Fibroblast of peridontal ligament (primary cell): ENCODE results near the gene PRSS36.
"Not testable (repeated sequence)": the region's sequence is repeated elsewhere in the genome, so short reads cannot be mapped to it uniquely, and the experiment has no call there.

Experiments
- DNase-seq: peaks from one replicate; pipeline ENCODE4 v3.0.0-alpha.2; 2010; ENCODE audit errors: extremely low read depth

PRSS36 gene

GRCh38 chr16:31149894-31150890, at the start of gene PRSS36:
Gene PRSS36 (minus strand): TSS chr16:31150066. CDS start chr16:31150035, 31 bp downstream.
- no peak for DNase-seq

- no peak for DNase-seq
Measured at GRCh38 chr16:31199430-31200041, 49.7 kb upstream of the PRSS36 start.

DNA sequence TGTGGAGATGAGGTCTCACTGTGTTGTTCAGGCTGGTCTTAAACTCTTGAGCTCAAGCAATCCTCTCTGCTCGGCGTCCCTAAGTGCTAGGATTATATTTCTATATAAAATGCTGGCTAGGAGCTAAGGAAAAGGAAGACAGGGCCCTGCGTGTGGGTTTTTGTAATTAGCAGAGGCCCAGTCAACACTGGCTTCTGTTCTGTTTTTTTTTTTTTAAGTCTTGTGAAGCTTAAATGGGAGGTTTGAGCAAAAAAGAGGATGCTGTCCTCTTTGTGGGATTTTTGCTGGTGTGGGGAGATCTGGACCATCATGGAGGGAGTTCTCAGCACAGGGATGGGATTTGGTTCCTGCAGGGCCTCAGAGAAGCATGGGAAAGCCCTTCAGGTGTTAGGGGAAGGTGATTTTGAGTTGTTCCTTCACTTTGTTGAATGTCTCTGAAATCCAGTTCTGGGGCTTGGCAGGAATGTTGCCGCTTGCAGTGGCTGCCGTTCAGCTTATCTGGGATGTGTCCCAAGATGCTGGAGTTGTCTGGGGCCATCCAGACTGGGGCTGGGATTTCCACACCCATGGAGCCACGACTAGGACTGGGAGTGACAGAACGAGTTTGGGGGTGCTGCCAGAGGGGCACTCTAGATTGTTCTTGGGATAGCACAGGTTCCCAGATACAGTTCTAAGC, 48.5 kb upstream of the PRSS36 start:
- no peak for DNase-seq

- DNase-seq: no peak
Measured at GRCh38 chr16:31196324-31197088, 46.6 kb upstream of the PRSS36 start.

DNA sequence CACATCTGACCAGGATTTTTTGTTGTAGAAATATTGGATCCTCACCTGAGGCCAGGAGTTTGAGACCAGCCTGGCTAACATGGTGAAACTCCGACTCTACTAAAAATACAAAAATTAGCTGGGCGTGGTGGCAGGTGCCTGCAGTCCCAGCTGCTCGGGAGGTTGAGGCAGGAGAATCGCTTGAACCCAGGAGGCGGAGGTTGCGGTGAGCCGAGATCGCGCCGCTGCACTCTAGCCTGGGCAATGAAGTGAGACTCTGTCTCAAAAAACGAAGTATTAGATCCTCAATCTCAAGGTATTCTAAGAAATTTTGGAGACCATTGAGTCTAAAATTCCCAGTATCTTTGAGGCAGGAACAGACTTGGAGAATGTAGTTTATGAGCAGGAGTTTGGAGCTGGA, 46.0 kb upstream of the PRSS36 start:
- DNase-seq: not testable (repeated sequence)

DNA sequence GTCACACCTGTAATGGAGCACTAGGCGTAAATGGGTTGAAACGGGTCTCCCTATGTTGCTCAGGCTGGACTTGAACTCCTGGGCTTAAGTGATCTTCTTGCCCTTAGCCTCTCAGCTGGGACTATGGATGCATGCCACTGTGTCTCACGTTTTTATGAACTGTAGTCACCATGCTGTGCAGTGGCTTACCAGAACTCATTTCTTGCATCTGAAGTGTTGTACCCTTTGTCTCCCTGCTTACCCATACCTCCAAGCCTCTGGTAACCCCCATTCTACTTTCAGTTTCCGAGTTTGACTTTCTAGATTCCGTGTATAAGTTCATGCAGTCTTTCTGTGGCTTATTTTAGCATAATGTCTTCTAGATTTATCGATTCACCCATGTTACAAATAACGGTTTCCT, 45.0 kb upstream of the PRSS36 start:
- no peak for DNase-seq

GRCh38 chr16:31193874-31194273, 44.0 kb upstream of the PRSS36 start:
- no peak for DNase-seq

GRCh38 chr16:31192856-31193642, 43.2 kb upstream of the PRSS36 start:
- DNase-seq: no peak

DNA sequence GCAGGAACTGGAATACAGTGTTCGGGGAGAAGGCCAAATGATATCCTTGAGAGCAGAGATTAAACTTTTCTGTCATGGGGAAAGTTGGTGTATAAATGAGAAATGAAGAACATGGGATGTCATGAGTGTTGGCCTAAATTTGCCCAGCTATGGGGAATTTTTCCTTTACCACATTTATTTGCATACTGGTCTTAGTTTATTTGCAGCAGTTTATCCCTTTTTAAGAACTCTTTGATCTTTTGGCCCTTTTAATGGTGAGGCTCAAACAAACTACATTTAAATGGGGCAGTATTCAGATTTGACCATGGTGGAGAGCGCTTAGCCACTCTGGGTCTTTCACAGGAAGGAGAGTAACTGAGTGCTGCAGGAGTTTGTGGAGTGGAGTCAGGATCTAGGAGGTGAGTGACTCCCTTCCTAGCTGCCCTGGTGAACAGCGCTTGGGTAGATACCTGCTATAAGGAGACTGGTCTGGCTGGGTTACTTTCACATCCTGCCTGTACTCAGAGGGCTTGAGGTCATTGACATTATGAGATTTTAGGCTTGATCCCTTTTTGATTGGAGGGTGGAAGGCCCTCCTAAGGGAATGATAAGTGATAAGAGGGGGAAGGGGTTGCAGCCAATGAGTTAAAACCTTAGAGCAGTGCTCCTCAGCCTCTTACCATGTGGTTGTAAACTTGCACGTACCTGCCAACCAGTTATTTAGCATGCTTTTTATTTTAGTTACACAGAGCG, 42.0 kb upstream of the PRSS36 start:
- no peak for DNase-seq

- DNase-seq: no peak
Measured at GRCh38 chr16:31190818-31191444, 41.1 kb upstream of the PRSS36 start.

- no peak for DNase-seq
Measured at GRCh38 chr16:31190061-31190460, 40.2 kb upstream of the PRSS36 start.

DNA sequence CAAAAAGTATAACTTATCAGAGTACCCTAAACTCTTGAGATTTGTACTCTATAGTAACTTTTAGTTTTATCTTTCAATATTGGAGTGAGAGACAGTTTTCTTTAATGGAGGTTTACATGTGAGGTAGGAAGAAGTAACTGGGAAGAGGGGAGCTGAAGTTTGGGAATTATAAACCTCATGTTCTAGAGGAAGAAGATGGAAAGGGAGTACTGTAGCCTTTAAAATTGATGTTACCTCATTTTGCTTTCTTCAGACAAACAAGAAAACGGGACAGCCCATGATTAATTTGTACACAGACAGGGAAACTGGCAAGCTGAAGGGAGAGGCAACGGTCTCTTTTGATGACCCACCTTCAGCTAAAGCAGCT, 39.5 kb upstream of the PRSS36 start:
- DNase-seq: no peak

DNA sequence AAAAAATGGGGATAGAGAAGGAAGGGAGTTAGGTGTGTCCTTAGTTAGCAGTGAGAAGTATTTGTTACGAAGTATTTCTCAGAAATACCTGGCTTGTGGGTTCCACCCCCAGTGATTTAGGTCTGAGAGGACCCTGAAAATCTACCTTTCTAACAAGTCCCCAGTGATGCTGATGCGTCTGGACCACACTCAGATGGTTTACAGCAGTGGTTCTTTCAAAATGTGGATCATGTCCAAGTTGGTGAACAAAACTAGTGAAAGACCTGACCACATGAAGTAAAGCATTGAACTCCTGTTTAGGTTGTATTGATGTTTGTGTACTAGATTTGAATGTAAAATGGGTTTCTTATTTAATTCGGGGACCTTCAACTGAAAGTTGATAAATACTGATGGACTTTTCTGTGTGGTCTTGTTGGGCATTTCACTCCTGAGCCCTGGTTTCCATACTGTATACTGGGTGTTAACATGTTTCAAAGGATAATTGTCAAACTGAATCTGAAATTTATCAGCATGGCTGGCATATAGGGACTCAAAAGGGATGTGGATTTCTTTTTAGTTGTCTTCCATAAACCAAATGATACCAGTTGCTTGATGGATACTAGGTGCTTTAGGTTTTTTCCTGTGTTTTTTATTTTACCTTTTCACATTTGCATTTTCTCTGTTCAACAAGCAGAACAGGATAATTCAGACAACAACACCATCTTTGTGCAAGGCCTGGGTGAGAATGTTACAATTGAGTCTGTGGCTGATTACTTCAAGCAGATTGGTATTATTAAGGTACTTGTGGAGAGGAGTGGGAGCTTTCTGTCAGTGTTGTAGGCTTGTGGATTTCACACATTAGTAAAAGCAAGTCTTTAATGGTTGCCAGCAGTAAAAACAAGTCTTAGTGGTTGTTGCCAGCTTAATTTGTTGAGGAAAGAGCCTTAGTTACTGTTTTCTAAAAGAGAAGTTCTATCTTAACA, 38.9 kb upstream of the PRSS36 start:
- no peak for DNase-seq

DNA sequence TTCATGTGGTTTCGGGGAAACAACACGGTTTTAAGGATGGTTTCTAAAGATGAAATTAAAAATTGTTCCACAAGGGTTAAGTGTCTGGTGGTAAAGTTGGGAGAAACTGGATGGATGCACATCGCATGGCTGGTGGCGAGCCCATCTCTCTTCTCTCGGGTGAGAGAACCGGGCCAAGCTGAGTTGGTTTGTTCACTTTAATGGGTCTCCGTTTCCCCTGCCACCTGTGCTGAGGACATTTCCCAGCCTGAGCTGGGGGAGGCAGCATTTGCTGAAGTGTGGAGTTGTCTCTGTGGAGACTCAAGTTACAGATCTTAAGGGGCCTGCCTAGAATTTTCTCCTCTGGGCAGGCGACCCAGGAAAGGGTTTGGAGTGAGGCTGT, 37.9 kb upstream of the PRSS36 start:
- DNase-seq: no peak

GRCh38 chr16:31186930-31187807, 37.3 kb upstream of the PRSS36 start:
- no peak for DNase-seq

- DNase-seq: no peak
Measured at GRCh38 chr16:31186176-31186575, 36.3 kb upstream of the PRSS36 start.

DNA sequence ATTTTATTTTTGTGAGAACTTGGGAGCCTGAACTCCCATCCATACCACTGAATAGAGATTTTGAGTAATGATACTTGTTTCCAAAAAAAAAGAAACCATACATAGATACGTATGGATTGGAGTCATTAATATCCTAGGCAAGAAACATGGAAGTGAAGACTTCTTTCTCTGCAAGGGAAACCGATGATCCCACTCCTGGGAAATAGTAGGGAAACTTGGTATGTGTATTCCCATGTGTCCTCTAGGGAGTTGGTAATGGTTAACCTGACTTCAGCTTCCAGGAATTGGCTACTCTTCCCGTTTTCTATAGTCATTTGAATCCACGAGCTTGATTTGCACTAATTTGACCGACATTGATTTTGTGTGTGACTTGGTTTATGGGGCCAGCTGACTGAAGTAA, 35.5 kb upstream of the PRSS36 start:
- DNase-seq: no peak

GRCh38 chr16:31184888-31185287, 35.0 kb upstream of the PRSS36 start:
- DNase-seq: no peak
